ENCODE results near the gene SAP30BP. TPM values are rescaled to one million over a fixed set of nuclear protein-coding genes. Genes with fewer than 3 reads are reported as not detected.

The SAP30BP gene
- total RNA-seq, 4 donors from 2014 or later, result 67.0 to 104 (median 86.3) TPM

Other genes starting within 250 kb of the SAP30BP start
- gene TMEM94, start 210.7 kb upstream of the SAP30BP start, total RNA-seq, result 100 to 1,000 TPM in 1 of 4 donors, 10 to 100 TPM in 3; 50.0 to 147 (median 81.7) TPM
- gene CASKIN2, start 151.8 kb upstream of the SAP30BP start, total RNA-seq, result 10 to 100 TPM; 18.7 to 25.1 (median 22.1) TPM
- gene TSEN54, start 150.8 kb upstream of the SAP30BP start, total RNA-seq, result 10 to 100 TPM; 53.9 to 73.5 (median 62.9) TPM
- 100 to 1,000 TPM in 1 of 4 donors, 10 to 100 TPM in 3; 75.3 to 114 (median 78.4) TPM for gene LLGL2, start 141.6 kb upstream of the SAP30BP start, total RNA-seq
- gene MYO15B, start 79.5 kb upstream of the SAP30BP start, total RNA-seq, result 100 to 1,000 TPM in 1 of 4 donors, 10 to 100 TPM in 3; 28.4 to 126 (median 76.1) TPM
- gene SMIM5, start 33.9 kb upstream of the SAP30BP start, total RNA-seq, result 10 to 100 TPM in 2 of 4 donors, 1 to 10 TPM in 2; 1.7 to 11.8 (median 8.6) TPM
- 100 to 1,000 TPM in 1 of 4 donors, 10 to 100 TPM in 3; 35.3 to 129 (median 63.6) TPM for gene RECQL5, start 184 bp upstream of the SAP30BP start, total RNA-seq
- 100 to 1,000 TPM; 382 to 583 (median 474) TPM for gene ITGB4, start 54.1 kb downstream of the SAP30BP start, total RNA-seq
- gene GALK1, start 97.9 kb downstream of the SAP30BP start, total RNA-seq, result 10 to 100 TPM; 15.2 to 34.9 (median 22.9) TPM
- gene UNK, start 117.5 kb downstream of the SAP30BP start, total RNA-seq, result 10 to 100 TPM; 27.8 to 68.2 (median 31.9) TPM
- 10 to 100 TPM in 1 of 4 donors, 1 to 10 TPM in 3; 5.2 to 21.0 (median 7.2) TPM for gene UNC13D, start 177.1 kb downstream of the SAP30BP start, total RNA-seq
- 10 to 100 TPM; 64.9 to 99.4 (median 76.9) TPM for gene WBP2, start 188.0 kb downstream of the SAP30BP start, total RNA-seq
- gene TRIM47, start 211.2 kb downstream of the SAP30BP start, total RNA-seq, result 10 to 100 TPM; 22.8 to 43.1 (median 27.7) TPM
- 10 to 100 TPM; 22.5 to 44.6 (median 32.1) TPM for gene TRIM65, start 229.6 kb downstream of the SAP30BP start, total RNA-seq
- 100 to 1,000 TPM in 1 of 4 donors, 10 to 100 TPM in 3; 41.7 to 113 (median 50.2) TPM for gene MRPL38, start 237.5 kb downstream of the SAP30BP start, total RNA-seq

Measured in suprapubic skin (tissue), 4 donors.